ENCODE results near the gene HEXD.
A peak's percentile ranks its signal among the peaks of the same experiment; 100 is the strongest.
"Not testable (repeated sequence)": the region's sequence is repeated elsewhere in the genome, so short reads cannot be mapped to it uniquely, and the experiment has no call there.

HEXD gene

DNA sequence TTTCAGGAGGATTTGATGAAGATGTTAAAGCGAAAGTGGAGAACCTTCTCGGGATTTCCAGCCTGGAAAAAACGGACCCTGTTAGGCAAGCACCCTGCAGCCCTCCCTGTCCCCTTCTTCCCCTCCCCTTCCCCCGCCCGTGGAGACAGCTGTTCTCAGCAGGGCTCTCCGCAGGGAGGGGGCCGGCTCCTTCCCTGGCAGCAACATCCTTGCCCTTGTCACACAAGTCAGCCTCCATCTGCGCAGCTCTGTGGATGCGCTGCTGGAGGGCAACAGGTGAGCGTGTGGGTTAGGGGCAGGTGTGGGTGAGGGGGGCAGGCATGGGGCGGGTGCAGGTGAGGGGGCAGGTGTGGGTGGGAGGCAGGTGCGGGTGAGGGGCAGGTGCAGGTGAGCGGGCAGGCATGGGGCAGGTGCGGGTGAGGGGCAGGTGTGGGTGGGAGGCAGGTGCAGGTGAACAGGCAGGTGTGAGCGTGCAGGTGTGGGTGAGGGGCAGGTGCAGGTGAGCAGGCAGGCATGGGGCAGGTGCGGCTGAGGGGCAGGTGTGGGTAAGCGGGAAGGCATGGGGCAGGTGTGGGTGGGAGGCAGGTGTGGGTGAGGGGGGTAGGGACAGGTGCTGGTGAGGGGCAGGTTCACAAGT lies 23.0 kb downstream of the HEXD start:
- no peak for DNase-seq (ENCODE audit: low read depth)

DNA sequence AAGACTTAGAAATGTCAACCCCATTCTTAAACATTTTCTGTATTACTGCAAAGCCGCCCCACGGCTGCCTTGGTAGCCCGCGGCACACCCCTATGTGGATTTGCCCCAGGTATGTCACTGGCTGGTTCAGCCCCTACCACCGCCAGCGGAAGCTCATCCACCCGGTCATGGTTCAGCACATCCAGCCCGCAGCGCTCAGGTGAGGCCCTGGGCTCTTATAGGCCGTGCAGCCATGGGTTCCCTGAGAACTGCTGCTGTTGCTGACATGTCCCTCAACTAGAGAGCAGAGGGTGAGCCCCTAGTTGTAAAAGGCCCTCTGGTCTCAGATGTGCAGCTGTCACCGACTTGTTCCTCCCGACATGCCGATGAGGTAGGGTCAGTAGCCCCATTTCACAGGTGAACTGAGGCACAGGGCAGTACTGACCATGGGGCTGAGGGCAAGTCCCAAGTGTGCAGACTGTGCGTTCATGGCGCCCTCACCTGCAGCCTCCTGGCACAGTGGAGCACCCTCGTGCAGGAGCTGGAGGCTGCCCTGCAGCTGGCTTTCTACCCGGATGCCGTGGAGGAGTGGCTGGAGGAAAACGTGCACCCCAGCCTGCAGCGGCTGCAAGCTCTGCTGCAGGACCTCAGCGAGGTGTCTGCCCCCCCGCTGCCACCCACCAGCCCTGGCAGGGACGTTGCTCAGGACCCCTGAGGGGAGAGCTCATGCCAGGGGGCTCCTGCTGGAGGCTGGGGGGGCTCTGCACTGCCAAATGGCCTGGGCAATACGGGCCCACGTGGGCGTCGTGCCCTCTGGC lies 23.7 kb downstream of the HEXD start:
- no peak for DNase-seq (ENCODE audit: low read depth)

DNA sequence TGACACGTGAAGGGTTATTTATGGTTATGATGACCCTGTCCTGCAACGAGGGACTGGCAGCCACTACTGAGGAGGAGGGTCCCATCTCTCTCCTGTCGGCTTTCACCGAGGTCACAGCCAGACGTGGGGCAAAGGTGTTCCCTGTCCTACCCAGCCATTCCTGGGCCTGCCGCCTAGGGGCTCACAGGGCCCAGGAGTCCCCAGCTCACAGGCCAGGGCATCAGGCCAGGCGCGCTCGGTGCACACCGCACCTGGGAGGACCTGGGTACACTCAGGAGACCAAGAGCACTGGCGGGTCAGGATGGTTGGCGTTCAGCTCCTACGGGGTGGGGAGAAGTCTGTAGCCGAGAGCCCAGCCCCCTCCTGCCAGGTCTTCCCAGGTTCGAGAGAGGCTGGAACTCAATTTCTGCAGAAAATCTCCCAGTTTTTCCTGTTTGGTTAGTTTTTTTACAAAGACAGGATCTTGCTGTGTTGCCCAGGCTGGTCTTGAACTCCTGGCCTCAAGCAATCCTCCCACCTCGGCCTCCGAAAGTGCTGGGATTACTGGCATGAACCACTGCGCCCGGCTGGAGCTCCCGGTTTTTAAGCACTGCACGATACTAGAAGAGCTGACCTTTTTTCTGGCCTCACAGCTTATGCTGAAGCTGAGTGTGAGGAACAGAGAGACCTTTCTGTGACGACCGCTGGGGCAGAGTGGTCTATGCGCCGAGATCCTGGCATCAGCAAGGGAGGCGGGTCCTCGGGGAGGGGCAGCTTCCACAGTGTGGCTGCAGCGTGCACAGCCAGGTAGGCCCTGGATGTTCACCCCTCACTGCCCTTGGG lies 24.7 kb downstream of the HEXD start:
- DNase-seq (ENCODE audit: low read depth): no peak

DNA sequence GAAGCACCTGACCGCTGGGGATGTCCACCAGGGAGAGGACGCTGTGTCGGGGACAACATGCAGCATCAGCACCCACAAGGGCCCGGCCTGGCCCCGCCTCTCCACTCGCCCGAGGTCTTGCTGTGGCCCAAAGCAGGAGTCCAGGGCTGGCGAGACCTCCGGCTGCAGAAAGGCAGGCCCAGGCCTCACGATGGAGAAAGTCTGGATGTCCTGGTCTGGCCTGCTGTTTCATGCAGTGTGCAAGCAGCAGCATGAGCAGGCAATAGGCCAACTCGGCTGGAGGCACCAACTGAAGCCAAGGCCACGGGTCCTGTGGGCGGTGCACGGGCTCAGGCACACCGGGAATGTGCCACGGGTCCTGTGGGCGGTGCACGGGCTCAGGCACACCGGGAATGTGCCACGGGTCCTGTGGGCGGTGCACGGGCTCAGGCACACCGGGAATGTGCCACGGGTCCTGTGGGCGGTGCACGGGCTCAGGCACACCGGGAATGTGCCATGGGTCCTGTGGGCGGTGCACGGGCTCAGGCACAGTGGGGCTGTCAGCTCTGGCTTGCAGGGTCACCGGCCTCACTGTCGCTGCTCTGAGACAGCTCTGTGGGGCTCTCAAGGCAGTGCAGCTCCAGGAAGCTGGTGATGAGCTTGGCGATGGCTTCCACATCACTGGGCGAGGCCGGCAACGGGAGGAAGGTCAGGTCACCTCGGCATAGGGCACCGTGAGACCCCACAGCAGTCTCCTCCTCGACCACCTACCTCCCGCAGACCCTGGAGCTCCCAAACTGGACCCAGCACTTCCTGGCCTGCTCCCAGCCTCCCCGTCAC lies 25.5 kb downstream of the HEXD start:
- DNase-seq (ENCODE audit: low read depth): no peak

DNA sequence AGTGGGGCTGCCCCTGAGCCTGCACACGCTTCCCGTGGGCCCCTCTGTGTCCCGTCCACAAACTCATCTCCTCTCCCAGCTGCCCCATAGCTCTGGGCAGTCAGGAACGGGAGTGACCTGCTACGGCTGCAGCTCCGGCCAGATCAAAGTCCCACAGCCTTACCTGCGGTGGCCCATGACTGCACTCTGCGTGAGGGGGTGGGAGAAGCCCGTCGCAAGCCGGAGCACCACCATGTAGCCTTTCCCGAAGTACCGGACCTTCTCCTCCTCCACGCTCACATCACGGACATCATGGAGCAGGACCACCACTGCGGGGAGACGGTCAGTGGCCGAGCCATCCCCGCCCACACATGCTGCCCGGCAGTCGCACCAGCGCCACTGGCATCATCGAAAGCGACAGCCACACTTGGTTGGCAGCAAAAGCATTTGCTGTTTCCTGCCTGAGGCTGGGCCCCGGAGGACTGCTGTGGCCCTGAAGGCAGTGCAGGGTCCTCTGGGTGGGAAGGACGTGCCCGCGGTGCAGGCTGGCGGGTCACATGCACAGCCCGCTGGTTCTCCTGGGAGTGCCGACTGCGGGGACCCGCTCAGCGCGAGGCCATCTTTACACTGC lies 26.2 kb downstream of the HEXD start:
- no peak for DNase-seq (ENCODE audit: low read depth)

DNA sequence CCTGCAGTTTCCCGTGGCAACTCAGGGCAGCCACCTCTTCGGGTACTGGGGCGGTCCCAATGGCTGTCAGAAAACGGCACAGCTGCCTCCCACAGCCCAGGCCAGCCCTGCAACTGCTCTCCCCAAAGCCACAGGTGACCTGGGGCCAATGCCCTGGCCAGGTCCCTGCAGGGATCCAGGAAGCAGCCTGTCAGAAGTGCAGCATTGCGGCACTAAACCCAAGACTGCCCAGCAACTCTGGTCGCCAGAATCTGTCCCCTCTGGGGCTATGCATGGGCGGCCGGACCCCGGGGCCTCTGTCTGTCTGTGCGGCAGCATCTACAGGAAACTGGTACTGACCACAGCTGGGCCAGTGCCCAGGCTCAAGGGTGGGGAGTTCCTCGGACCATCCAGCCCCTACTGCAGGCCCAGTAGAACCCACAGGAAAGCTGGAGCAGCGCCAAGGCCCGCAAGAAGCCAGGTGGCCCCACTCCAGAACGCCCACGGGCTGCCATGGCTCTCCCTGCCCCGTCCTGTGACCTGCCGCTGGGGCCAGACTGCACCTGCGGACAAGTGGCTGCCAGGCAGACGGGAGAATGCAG lies 26.9 kb downstream of the HEXD start:
- DNase-seq (ENCODE audit: low read depth): no peak

DNA sequence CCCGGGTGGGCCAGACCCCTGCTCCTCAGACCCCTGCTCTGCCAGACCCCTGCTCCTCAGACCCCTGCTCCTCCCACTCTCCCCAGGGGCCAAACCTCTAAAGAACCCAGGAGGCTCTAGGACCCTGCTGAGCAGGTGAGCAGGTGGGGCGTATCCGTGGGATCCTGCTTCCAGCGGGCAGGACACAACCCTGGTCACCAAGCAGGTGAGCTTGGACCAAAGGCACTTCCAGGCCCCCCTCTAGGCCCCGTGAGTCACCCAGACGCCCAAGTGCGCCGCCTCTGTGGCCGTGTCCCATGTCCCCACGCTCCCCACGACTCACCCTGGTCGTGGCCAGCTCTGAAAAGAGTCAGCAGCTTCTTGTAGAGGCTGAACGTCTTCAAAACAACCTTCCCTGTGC lies 27.4 kb downstream of the HEXD start:
- no peak for DNase-seq (ENCODE audit: low read depth)

DNA sequence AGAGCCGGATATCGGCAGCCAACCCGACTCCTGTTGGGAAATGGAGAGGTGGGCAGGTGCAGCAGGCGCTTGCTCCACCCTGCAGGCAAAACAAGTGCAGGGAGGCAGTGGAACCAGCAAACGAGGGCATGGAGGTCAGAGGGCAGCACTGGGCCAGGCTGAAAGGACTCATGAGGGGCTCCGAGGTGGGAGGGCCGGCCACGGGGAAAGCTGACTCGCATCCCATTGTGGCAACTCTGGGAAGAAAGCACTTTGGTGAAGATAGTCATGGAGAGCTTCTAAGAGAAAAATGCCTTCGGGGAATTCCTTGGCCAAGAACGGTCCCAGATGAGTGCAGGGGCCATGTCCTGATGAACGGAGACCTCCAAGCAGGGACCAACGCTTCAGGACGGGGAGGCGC lies 28.0 kb downstream of the HEXD start:
- DNase-seq (ENCODE audit: low read depth): no peak

DNA sequence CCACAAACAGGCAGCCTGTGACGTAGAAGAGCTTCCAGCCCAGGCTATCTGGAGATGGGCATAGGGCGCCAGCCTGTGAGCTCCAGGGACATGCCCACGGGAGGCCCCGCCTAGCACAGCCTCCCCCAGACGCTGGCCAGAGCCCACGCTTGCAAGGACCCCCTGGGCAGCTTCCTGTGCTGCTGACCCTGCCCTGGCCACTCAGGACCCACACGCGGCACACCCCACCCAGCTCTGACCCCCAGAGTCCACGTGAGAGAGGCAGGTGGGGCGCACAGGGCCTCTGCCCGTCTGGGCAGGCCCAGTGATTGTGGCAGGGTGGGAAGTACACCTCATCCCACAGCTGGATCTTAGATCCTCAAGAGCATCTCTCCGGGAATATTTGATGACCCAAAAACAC lies 28.5 kb downstream of the HEXD start:
- no peak for DNase-seq (ENCODE audit: low read depth)

DNA sequence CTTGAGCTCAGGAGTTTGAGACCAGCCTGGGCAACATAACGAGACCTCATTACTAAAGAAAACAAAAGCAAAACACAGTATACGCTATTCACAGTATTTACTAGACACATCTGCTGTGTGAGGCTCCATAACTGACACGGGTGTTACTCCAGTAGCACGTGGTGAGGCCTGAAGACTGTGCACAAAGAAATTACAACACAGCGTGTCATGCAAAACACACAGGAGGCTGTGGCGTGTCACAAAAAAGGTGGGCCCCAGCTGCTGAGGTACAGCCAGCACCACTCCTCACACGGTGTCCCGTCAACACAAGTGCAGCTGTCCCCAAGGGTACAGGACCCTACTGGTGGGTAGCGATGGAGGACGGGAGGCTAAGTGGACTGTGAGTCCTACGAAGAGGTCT lies 29.7 kb downstream of the HEXD start:
- DNase-seq (ENCODE audit: low read depth): no peak

DNA sequence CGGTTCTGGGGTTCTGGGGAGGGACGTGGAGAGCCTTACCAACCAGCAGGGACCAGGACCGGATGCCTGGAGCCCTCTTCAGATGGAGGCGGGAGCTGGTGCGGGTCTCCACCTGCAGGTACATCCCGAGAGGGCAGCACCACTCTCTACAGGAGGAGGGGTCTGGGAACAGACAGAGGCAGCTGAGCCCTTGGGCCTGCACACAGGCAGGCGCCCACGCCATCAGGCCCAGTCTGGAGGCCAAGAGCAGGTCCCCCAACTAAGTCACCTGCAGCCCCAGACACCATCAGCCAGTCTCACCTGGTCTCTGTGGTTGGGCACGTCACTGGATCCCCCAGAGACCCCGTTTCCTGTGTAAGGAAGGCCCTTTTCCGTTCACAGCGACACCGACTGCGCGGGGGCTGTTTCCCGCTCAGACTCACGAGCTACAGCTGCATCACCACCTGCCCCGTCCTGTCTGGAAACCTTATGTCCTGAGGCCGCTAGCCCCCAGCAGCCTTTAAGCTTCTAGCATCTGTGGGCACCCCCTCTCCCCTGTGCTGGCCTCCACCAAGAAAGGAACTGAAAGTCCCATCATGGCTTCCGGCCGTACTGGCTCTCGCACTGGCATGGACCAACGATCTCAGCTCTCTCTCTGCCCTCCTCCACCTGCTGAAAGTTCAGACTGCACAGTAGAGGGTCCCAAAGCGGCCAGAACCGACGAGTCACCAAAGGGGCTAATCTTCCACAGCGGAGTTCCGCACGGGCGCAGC lies 31.2 kb downstream of the HEXD start:
- DNase-seq (ENCODE audit: low read depth): no peak

DNA sequence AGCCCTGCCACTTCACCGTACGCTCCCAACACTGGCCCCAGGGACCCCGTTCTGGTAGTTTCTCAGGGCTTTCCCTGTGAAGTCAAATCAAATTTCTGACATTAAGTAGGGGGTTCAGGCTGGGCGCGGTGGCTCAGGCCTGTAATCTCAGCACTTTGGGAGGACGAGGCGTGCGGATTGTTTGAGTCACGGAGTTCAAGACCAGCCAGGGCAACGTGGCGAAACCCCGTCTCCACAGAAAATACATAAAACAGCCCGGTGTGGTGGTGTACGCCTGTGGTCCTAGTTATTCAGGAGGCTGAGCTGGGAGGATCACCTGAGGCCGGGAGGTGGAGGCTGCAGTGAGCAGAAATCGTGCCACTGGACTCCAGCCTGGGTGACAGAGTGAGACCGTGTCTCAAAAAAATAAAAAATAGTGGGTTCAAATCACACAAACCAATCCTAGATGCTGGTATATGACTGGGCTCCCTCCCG lies 31.8 kb downstream of the HEXD start:
- no peak for DNase-seq (ENCODE audit: low read depth)

DNA sequence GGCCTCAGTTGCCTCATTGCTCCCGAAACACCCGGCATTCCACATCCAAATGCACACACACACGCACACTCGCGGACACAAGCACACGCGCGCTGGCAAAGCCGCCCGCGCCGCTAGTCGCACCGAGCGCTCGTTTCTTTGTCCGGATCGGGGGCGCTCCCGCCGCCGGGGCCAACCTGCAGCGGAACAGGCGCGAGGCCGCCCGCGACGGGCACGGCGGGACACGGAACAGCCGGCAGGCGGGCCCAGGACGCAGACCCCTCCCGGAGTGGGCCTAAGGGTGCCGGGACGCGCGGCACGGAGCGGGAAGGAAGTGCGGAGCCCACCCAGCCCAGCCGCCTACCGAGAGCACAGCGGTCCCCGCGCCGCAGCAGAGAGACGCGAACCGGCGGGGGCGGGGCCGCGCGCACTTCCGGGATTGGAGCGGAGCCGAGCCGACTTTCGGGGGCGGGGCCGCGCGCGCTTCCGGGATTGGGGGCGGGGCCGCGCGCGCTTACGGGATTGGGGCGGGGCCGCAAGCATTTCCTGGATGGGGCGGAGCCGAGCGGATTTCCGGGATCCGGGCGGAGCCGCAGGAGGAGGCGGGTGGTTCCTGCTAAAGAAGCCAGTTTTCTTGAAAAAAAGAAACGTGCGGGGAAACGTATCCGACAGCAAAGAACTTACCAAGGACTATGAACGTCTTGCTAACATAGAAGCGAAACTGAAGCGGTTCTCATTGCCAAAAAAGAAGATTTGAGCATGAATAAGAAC lies 32.4 kb downstream of the HEXD start, which contains the start of gene CYBC1:
CYBC1 (minus strand) TSS at position 396 of the 750 bp plus-strand sequence. CDS start 1,498 bp downstream, outside the sequence.
- peak; percentile 87 for DNase-seq (ENCODE audit: low read depth)

DNA sequence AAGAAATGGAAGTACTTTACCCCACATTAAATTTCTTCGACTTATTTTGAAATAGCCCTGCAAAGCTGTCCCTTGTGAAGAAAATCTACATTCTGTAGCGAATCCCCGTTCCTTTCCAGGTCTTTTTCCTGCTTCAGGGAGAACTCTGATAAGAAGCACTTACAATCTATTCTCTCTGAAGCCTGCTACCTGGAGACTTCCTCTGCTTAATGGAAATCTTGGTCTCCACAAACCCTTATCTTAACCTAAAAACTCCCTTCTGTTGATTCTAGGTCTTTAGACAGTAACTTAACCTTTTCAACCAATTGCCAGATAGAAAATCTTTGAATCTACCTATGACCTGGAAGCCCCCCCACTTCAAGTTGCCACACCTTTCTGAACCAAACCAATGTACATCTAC lies 34.0 kb downstream of the HEXD start:
- DNase-seq (ENCODE audit: low read depth): no peak

DNA sequence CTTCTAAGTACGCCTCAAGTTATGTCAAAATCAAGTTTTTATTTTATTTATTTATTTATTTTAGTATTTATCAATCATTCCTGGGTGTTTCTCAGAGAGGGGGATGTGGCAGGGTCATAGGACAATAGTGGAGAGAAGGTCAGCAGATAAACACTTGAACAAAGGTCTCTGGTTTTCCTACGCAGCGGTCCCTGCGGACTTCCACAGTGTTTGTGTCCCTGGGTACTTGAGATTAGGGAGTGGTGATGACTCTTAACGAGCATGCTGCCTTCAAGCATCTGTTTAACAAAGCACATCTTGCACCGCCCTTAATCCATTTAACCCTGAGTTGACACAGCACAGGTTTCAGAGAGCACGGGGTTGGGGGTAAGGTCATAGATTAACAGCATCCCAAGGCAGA lies 35.0 kb downstream of the HEXD start:
- DNase-seq (ENCODE audit: low read depth): not testable (repeated sequence)

DNA sequence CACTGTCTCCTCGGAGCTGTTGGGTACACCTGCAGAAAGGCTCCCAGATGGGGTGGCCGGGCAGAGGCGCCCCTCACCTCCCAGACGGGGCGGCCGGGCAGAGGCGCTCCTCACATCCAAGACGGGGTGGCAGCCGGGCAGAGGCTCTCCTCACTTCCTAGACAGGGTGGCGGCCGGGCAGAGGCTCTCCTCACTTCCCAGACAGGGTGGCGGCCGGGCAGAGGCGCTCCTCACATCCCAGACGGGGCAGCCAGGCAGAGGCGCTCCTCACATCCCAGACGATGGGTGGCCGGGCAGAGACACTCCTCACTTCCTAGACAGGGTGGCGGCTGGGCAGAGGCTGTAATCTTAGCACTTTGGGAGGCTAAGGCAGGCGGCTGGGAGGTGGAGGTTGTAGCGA lies 35.6 kb downstream of the HEXD start:
- DNase-seq (ENCODE audit: low read depth): not testable (repeated sequence)

DNA sequence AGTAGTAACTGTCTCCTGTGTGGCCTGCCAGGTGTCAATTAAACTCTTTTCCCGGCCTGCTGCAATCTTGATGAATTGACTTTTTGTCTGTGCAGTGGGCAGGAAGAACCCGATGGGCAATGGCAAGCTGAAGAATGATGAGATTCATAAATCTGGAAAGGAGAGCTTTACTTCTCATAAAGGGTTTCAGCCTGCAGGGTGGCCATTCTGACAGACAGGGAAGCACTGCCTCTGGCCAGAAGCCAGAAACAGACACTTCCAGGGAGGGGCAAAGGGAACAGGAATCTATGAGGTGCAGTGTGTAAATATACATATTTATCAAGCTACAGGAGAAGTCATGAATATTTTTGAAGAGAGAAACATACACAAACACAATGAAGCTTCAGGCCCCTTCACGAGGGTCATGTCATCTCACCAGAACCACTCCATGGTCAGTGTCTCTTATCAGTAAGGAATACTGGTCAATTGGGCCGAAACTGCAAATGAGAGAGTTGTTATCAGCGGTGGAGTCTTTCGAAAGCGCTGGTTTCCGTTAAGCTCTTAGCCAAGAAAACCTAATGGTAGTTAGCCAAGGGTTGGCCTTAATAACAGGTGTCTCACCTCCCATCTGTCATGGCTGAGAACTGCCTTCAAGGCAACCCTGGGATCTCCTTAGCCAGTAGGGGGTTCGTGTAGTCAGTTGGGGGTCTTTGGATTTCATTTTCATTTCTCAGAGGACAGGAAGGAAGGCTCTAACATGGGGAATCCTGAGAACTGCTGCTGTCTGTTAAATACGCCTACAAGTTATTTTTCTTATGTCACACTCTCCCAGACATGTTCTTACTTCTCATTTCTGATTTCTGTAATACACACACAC lies 39.2 kb downstream of the HEXD start:
- peak; percentile 27 for DNase-seq (ENCODE audit: low read depth)

DNA sequence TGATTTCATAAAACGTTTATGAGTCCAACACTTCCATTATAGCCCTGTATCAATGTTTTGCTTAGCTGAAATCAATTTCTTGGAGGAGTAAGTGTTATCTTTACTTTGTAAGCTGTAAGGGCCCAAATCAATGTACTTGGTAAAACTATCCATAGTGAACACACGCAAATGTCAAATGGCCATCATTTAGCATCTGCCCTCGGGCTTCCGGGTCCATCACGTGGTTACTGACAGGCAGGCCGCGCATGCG lies 39.7 kb downstream of the HEXD start:
- DNase-seq (ENCODE audit: low read depth): no peak

Data from amniotic epithelial cell (primary cell).